Measurements from ENCODE around the gene PLIN4. TPM values are rescaled to one million over a fixed set of nuclear protein-coding genes. Genes with fewer than 3 reads are reported as not detected.
"Not testable (repeated sequence)": the region's sequence is repeated elsewhere in the genome, so short reads cannot be mapped to it uniquely, and the experiment has no call there.

The PLIN4 gene
- total RNA-seq, 1 donor from 2014 or later, result 69.5 TPM

DNA sequence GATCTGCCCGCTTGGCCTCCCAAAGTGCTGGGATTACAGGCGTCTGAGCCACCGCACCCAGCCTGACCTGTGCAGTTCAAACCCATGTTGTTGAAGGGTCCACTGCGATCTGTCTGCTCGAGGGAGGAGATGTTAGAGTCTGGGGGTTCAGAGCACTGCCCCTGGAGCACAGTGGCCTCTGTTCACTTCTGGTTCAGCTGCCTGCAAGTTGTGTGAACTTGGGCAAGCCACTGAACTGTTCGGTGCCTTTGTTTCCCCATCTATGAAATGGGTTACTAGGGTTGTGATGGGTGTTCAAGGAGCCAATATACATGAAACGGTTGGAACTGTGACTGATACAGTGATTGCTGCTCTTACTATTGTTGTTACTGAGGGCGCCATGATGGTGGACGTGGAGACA is 15.0 kb upstream of the PLIN4 start:
- TF ChIP-seq, protein P1, sequence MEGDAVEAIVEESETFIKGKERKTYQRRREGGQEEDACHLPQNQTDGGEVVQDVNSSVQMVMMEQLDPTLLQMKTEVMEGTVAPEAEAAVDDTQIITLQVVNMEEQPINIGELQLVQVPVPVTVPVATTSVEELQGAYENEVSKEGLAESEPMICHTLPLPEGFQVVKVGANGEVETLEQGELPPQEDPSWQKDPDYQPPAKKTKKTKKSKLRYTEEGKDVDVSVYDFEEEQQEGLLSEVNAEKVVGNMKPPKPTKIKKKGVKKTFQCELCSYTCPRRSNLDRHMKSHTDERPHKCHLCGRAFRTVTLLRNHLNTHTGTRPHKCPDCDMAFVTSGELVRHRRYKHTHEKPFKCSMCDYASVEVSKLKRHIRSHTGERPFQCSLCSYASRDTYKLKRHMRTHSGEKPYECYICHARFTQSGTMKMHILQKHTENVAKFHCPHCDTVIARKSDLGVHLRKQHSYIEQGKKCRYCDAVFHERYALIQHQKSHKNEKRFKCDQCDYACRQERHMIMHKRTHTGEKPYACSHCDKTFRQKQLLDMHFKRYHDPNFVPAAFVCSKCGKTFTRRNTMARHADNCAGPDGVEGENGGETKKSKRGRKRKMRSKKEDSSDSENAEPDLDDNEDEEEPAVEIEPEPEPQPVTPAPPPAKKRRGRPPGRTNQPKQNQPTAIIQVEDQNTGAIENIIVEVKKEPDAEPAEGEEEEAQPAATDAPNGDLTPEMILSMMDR (IDR thresholded peaks at IDR 0.05), result no peak
- TF ChIP-seq POLR2AphosphoS5 (IDR thresholded peaks at IDR 0.05; ENCODE audit: insufficient read depth in 1 of 2, low read depth in 1 of 2) (no peak), POLR2A (IDR thresholded peaks at IDR 0.05) (no peak)
- no peak overlapping the region for H3K27ac ChIP-seq

DNA sequence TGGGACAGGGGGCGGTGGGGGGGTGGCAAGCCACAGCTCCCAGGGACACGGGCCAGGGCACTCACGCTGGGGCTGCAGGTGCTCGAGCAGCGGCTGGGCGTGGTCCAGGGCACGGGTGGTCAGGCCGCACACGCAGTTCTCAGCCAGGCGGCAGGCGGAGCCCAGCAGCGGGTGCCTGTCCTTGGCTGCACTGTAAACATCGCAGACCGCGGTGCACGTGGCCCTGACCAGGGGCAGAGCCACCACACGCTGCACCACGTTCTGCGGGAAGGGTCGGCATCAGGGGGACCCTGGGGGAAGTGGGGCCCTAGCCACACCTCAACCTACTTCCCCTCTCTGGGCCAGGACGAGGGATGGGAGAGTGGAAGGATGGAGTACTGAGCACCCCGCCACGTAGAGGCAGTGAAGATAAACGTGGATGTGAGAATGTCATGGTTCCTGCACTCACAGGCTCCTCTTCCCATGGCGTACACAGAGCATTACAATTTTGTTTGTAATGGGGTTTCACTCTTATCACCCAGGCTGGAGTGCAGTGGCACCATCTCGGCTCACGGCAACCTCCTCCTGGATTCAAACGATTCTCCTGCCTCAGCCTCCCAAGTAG is 13.4 kb upstream of the PLIN4 start:
- intact Hi-C loops (cut with DNase I), result no loop called here
- no peak for DNase-seq (ENCODE audit: extremely low spot score in 2 of 2)
- Histone ChIP-seq H3K36me3 (no peaks in the 10 kb centered on the region), H3K27me3 (no peaks in the 10 kb centered on the region), H3K4me1 (peaks cover 11% of the 10 kb centered on the region), H3K4me3 (no peak overlapping the region), H3K27ac (no peak overlapping the region), H3K9me3 (no peaks in the 10 kb centered on the region)
- no peak for TF ChIP-seq POLR2AphosphoS5 (IDR thresholded peaks at IDR 0.05; ENCODE audit: insufficient read depth in 1 of 2, low read depth in 1 of 2)
- TF ChIP-seq POLR2A (IDR thresholded peaks at IDR 0.05), result no peak
- TF ChIP-seq, protein P1 (IDR thresholded peaks at IDR 0.05), result no peak

More for the DNA sequence above, 15.0 kb upstream of the PLIN4 start:
- DNase-seq (ENCODE audit: extremely low spot score in 2 of 2), result no peak
- H3K27me3 ChIP-seq, result no peaks in the 10 kb centered on the region
- H3K36me3 ChIP-seq, result no peaks in the 10 kb centered on the region
- H3K4me3 ChIP-seq, result no peak overlapping the region
- intact Hi-C loops (cut with DNase I), result no loop called here
- H3K4me1 ChIP-seq, result peaks cover 11% of the 10 kb centered on the region
- no peaks in the 10 kb centered on the region for H3K9me3 ChIP-seq

DNA sequence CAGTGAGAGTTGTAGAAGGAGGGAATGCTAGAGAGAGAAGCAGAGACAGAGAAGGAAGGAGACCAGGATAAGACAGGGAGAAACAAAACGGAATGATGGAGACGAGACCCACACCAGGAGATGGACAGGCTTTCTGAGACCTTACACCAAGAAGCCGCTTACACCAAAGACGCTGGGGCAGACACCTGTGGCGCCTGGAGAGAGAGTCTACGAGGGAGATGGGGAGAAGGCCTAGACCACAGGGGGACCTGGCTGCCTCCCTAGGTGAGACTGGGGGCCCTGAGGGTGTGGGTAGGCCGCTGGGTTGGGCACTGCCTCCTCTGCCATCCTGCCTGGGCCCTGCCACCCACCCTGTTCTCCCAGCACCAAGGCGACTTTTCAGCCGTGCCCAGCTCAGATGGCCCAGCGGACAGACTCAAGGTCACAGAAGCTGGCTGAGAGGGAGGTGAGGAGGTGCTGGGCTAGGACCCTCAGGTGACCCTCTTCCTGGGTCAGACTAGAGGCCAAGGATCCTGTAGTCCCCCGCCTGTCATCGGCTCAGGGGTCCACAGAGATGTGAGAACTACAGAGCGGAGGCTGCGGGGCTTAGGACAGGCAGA is 11.7 kb upstream of the PLIN4 start:
- H3K4me1 ChIP-seq, result peaks cover 3% of the 10 kb centered on the region
- intact Hi-C loops (cut with DNase I), result no loop called here
- TF ChIP-seq POLR2AphosphoS5 (IDR thresholded peaks at IDR 0.05; ENCODE audit: insufficient read depth in 1 of 2, low read depth in 1 of 2), result no peak
- TF ChIP-seq, protein P1 (IDR thresholded peaks at IDR 0.05), result no peak
- no peak for TF ChIP-seq POLR2A (IDR thresholded peaks at IDR 0.05)
- no peaks in the 10 kb centered on the region for H3K27me3 ChIP-seq
- no peaks in the 10 kb centered on the region for H3K9me3 ChIP-seq
- H3K4me3 ChIP-seq, result no peak overlapping the region
- no peaks in the 10 kb centered on the region for H3K36me3 ChIP-seq
- no peak overlapping the region for H3K27ac ChIP-seq
- DNase-seq (ENCODE audit: extremely low spot score in 2 of 2), result no peak

DNA sequence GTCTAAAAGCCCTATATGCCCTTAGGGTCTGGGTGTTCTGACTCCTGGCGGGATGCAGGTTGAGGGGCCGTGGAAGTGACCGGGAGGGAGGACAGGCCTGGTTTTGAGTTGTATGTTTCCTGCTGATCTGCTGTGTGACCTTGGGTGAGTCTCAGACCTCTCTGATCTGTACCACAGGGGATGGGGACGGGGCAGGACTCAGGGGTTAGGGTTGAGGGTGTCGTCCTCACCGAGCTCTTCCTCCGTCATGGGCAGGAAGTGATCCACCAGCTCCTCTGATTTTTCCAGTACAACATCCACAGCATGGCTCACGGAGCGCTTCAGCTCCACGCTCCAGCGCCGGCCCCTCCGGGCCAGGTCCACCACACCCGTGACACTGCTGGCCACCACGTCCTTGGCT is 10.6 kb upstream of the PLIN4 start:
- intact Hi-C loops (cut with DNase I), result no loop called here
- no peak for TF ChIP-seq POLR2AphosphoS5 (IDR thresholded peaks at IDR 0.05; ENCODE audit: insufficient read depth in 1 of 2, low read depth in 1 of 2)
- TF ChIP-seq POLR2A (IDR thresholded peaks at IDR 0.05), result no peak
- TF ChIP-seq, protein P1 (IDR thresholded peaks at IDR 0.05), result no peak
- no peak overlapping the region for H3K4me3 ChIP-seq
- no peaks in the 10 kb centered on the region for H3K4me1 ChIP-seq
- H3K36me3 ChIP-seq, result no peaks in the 10 kb centered on the region
- no peaks in the 10 kb centered on the region for H3K27me3 ChIP-seq
- no peak overlapping the region for H3K27ac ChIP-seq
- H3K9me3 ChIP-seq, result no peaks in the 10 kb centered on the region
- DNase-seq (ENCODE audit: extremely low spot score in 2 of 2), result no peak

DNA sequence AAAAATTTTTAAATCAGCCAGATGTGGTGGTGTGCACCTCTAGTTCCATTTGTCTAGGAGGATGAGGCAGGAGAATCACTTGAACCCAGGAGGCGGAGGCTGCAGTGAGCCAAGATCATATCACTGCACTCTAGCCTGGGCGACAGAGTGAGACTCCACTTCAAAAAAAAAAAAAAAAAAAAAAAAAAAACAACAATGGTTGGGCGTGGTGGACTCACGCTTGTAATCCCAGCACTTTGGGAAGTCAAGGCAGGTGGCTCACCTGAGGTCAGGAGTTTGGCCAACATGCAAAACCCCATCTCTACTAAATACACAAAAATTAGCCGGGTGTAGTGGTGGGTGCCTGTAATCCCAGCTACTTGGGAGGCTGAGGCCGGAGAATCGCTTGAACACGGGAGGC is 9.1 kb upstream of the PLIN4 start:
- H3K27me3 ChIP-seq; H3K36me3 ChIP-seq; DNase-seq (ENCODE audit: extremely low spot score in 2 of 2); H3K4me3 ChIP-seq; intact Hi-C loops (cut with DNase I); H3K27ac ChIP-seq; H3K9me3 ChIP-seq; H3K4me1 ChIP-seq: not testable (repeated sequence)

Measured in vagina (tissue), 2 donors.